Activated B cell treated with CpG ODN at 0.5 μM for 24 hours (primary cell): Measurements from ENCODE around the gene TMEM115. TPM values are rescaled to one million over a fixed set of nuclear protein-coding genes. Genes with fewer than 3 reads are reported as not detected.

Source experiments
- ATAC-seq: fragments of 200-7000 bp; cut with Tn5 transposase; one replicate; pipeline ENCODE4 v1.10.0; 2021; ENCODE audit warnings: low read depth, mild to moderate bottlenecking, moderate library complexity
- CTCF ChIA-PET: fragments of 350-600 bp; sonication (Branson Sonifier 250); formaldehyde crosslinking; loops from one replicate; lab custom pipeline; 2021; ENCODE audit warnings: antibody characterized with exemption; lab: Charles Lee
- POLR2A ChIA-PET: fragments of 350-600 bp; sonication (Branson Sonifier 250); formaldehyde crosslinking; loops from one replicate; lab custom pipeline; 2021; ENCODE audit warnings: antibody characterized with exemption; lab: Charles Lee
- DNase-seq: peaks from one replicate; pipeline ENCODE4 v3.0.0; 2022
- H3K27ac Mint-ChIP-seq: one replicate; pipeline ENCODE4 v1.8.0; 2020; ENCODE audit warnings: mixed read lengths
- H3K27me3 Mint-ChIP-seq: one replicate; pipeline ENCODE4 v1.8.0; 2021; ENCODE audit warnings: mixed read lengths
- H3K36me3 Mint-ChIP-seq: one replicate; pipeline ENCODE4 v1.8.0; 2021; ENCODE audit warnings: low read depth, mixed read lengths
- H3K4me1 Mint-ChIP-seq: one replicate; pipeline ENCODE4 v1.8.0; 2021; ENCODE audit warnings: mixed read lengths
- H3K4me3 Mint-ChIP-seq: one replicate; pipeline ENCODE4 v1.8.0; 2020; ENCODE audit warnings: mild to moderate bottlenecking, mixed read lengths
- H3K9me3 Mint-ChIP-seq: one replicate; pipeline ENCODE4 v1.8.0; 2020; ENCODE audit warnings: mixed read lengths
- CTCF ChIP-seq: fragments of 200-600 bp; IDR thresholded peaks from one replicate; pipeline ENCODE4 v1.8.0; 2022; ENCODE audit warnings: antibody characterized with exemption, mild to moderate bottlenecking
- intact Hi-C: fragments of 100-400 bp; cut with micrococcal nuclease; formaldehyde crosslinking; loops from one replicate; pipeline ENCODE4 v1.15.1; 2024
- total RNA-seq: library from RNA; stranded (reverse); gene quantifications from 2 replicates; pipeline ENCODE4 v1.2.3, GENCODE V29; 2022

The TMEM115 gene, protein sequence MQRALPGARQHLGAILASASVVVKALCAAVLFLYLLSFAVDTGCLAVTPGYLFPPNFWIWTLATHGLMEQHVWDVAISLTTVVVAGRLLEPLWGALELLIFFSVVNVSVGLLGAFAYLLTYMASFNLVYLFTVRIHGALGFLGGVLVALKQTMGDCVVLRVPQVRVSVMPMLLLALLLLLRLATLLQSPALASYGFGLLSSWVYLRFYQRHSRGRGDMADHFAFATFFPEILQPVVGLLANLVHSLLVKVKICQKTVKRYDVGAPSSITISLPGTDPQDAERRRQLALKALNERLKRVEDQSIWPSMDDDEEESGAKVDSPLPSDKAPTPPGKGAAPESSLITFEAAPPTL
- total RNA-seq = 18.7 and 19.6 TPM in 2 replicates

DNA sequence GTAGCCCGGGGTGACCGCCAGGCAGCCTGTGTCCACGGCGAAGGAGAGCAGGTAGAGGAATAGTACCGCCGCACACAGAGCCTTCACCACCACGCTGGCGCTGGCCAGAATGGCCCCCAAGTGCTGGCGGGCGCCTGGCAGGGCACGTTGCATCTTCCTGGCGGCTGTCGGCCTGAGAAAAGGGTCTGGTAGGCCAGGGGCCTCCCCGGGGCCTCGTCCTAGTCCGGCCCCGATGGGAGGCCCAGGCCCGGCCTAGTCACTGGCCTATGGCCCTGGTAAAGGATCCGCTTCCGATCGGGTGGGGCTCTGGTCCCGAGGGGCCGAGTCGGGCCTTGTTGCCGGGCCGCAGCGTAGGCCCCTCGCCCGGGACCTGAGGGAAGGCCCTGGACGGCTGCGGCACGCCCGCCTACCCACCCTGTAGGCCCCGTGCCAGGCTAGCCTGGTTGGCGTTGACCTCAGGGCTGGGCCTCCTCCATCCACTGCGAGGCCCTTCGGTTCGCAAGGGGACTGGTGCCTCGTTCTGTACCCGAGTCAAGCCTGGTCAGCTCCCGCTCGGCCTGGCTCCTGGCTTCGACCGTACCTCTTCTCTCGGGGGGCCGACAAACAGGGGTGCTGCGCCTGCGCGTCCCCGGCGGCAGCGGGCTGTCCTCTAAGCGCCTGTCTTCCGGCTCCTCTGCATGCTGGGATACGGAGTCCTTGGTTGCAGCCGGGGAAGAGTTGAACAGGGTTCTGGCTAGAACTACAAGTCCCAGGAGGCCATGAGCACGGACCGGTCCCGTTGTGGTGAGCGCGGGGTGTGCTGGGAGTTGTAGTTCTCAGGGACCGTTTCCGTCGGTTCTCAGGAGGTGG is at the start of gene TMEM115:
Gene TMEM115, minus strand, starts transcription at position 611 of the 849 bp plus-strand sequence. Its CDS starts 458 bp downstream, at position 153.
- intact Hi-C loops = loop anchor here (1.0 to 10.0 kb wide), 11 partner anchors 8 to 1696 kb away; partner anchors contain the start of genes DUSP7, HEMK1, HYAL3 and IFRD2
- H3K27ac Mint-ChIP-seq = peak within 1 kb of the TSS; percentile 89
- peaks cover 49% of the 10 kb centered on the region for H3K4me1 Mint-ChIP-seq
- no peaks in the 10 kb centered on the region for H3K27me3 Mint-ChIP-seq
- H3K4me3 Mint-ChIP-seq = peak within 1 kb of the TSS; percentile 96
- H3K9me3 Mint-ChIP-seq = no peaks in the 10 kb centered on the region
- ChIA-PET POLR2A (interaction anchor here (0.6 to 1.6 kb wide), 7 partner anchors 9 to 58 kb away, joined by 3 to 15 read pairs (median 5); partner anchors contain the start of genes CYB561D2, NPRL2 and RASSF1), CTCF (interaction anchor here (0.8 kb wide), 1 partner anchor 12 kb away, joined by 3 read pairs; no protein-coding TSS in a partner anchor)
- DNase-seq (peak; percentile 88), ATAC-seq (peak; percentile 100)
- H3K36me3 Mint-ChIP-seq = peaks cover 36% of the 10 kb centered on the region
- TF ChIP-seq CTCF = no peak

GRCh38 chr3:50408443-50408944 is 49.2 kb upstream of the TMEM115 start:
- no peak for ATAC-seq
- DNase-seq = no peak
- TF ChIP-seq CTCF = no peak
- POLR2A ChIA-PET = interaction anchor here (0.7 kb wide), 1 partner anchor 1504 kb away, joined by 4 read pairs; no protein-coding TSS in a partner anchor
- H3K9me3 Mint-ChIP-seq = no peaks in the 10 kb centered on the region
- intact Hi-C loops = no loop called here
- CTCF ChIA-PET = no interaction called here
- no peaks in the 10 kb centered on the region for H3K36me3 Mint-ChIP-seq
- no peak overlapping the region for H3K4me3 Mint-ChIP-seq
- no peaks in the 10 kb centered on the region for H3K4me1 Mint-ChIP-seq
- H3K27ac Mint-ChIP-seq = no peak overlapping the region
- peaks cover 7% of the 10 kb centered on the region for H3K27me3 Mint-ChIP-seq

DNA sequence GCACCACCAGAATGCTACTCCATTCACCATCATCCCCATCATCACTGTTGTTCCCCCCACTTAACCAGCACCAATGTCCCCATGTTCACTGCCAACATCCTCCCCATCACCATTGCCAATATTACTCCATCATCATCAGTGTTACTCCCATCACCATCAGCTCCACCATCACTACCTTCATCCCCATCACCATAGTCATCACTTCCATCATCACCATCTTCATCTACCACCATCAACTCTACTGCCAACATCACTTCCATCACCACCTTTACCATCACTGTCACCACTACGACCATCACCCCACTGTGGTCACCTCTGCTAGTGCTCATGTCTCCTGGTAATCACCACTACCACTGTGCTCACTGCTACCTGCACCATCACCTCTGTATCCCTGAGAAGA is 47.2 kb upstream of the TMEM115 start:
- no peaks in the 10 kb centered on the region for H3K36me3 Mint-ChIP-seq
- ChIA-PET CTCF (no interaction called here), POLR2A (no interaction called here)
- no peak overlapping the region for H3K27ac Mint-ChIP-seq
- DNase-seq = no peak
- intact Hi-C loops = no loop called here
- H3K9me3 Mint-ChIP-seq = no peaks in the 10 kb centered on the region
- no peak overlapping the region for H3K4me3 Mint-ChIP-seq
- no peak for ATAC-seq
- no peaks in the 10 kb centered on the region for H3K4me1 Mint-ChIP-seq
- peaks cover 11% of the 10 kb centered on the region for H3K27me3 Mint-ChIP-seq
- no peak for TF ChIP-seq CTCF

DNA sequence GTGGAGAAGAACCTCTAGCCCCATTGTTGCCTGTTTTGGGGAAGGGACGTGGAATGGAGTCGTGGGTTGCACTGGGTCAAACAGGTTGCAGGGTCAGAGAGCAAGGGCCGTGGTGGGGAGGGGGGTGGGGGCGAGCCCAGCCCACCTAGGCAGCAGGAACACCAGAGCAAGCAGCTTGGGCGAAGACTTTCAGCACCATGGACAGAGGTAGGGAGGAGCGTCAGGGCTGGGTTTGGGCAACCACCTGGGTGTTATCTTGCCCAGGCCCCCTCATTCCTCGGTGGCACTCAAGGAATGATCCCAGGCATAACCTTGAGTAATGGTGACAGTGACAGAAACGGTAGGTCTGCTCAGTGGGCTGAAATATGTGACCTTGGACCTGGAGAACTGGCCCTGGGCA is 45.9 kb upstream of the TMEM115 start:
- no peak for TF ChIP-seq CTCF
- Mint-ChIP-seq H3K4me1 (no peaks in the 10 kb centered on the region), H3K27me3 (peaks cover 6% of the 10 kb centered on the region), H3K27ac (no peak overlapping the region), H3K4me3 (no peak overlapping the region), H3K9me3 (no peaks in the 10 kb centered on the region), H3K36me3 (no peaks in the 10 kb centered on the region)
- no peak for DNase-seq
- ChIA-PET CTCF (no interaction called here), POLR2A (no interaction called here)
- intact Hi-C loops = no loop called here
- ATAC-seq = no peak
